GM12878 (cell line): ENCODE data around the gene BZW2.

ENCODE experiments used
- CREB1 ChIP-seq: IDR thresholded peaks from 2 replicates; pipeline ENCODE4 v1.6.1; 2012; ENCODE audit warnings: low read depth, mild to moderate bottlenecking, inconsistent platforms
- CTCF ChIP-seq, 3 experiments: IDR thresholded peaks in 2 of 3; conservative IDR thresholded peaks in 1 of 3; 2 replicates each; pipeline ENCODE4 v1.5.1; 2011; ENCODE audit warnings: low read depth in 3 of 3, low read length in 3 of 3, mild to moderate bottlenecking in 3 of 3, control low read depth in 2 of 3, moderate library complexity in 2 of 3, inconsistent platforms in 1 of 3, mixed read lengths in 1 of 3; ENCODE audit not compliant: control insufficient read depth in 2 of 3, insufficient read depth in 1 of 3; ENCODE audit errors: extremely low read depth in 1 of 3
- GABPA ChIP-seq: IDR thresholded peaks from 2 replicates; pipeline ENCODE4 v1.6.1; 2014; ENCODE audit warnings: antibody characterized with exemption, low read depth, mild to moderate bottlenecking, inconsistent platforms
- MTA3 ChIP-seq: IDR thresholded peaks from 2 replicates; pipeline ENCODE4 v1.6.1; 2012; ENCODE audit warnings: low read length, inconsistent platforms, borderline replicate concordance
- MXI1 ChIP-seq: fragments of 150-350 bp; IDR thresholded peaks from 2 replicates; pipeline ENCODE4 v1.6.1; 2011; ENCODE audit warnings: low read depth, mild to moderate bottlenecking, inconsistent platforms, low read length, improper control_type of control experiment
- POLR2AphosphoS5 ChIP-seq: IDR thresholded peaks from 2 replicates; pipeline ENCODE4 v1.6.1; 2011; ENCODE audit warnings: mild to moderate bottlenecking, low read length, inconsistent platforms
- RCOR1 ChIP-seq: conservative IDR thresholded peaks from 2 replicates; pipeline ENCODE4 v1.6.1; 2012; ENCODE audit warnings: low read depth, low read length, improper control_type of control experiment
- SMC3 ChIP-seq: IDR thresholded peaks from 2 replicates; pipeline ENCODE4 v1.6.1; 2011; ENCODE audit warnings: low read length, improper control_type of control experiment, borderline replicate concordance
- TCF12 ChIP-seq: IDR thresholded peaks from 2 replicates; pipeline ENCODE4 v1.6.1; 2011; ENCODE audit warnings: low read depth, mild to moderate bottlenecking, low read length
- TF ChIP-seq, protein P1 (sequence below): IDR thresholded peaks from 2 replicates; pipeline ENCODE4 v1.6.1; 2011; ENCODE audit warnings: borderline replicate concordance, low read depth, mild to moderate bottlenecking, moderate library complexity, mixed read lengths, low read length; ENCODE audit not compliant: insufficient read depth; ENCODE audit errors: extremely low read length

DNA sequence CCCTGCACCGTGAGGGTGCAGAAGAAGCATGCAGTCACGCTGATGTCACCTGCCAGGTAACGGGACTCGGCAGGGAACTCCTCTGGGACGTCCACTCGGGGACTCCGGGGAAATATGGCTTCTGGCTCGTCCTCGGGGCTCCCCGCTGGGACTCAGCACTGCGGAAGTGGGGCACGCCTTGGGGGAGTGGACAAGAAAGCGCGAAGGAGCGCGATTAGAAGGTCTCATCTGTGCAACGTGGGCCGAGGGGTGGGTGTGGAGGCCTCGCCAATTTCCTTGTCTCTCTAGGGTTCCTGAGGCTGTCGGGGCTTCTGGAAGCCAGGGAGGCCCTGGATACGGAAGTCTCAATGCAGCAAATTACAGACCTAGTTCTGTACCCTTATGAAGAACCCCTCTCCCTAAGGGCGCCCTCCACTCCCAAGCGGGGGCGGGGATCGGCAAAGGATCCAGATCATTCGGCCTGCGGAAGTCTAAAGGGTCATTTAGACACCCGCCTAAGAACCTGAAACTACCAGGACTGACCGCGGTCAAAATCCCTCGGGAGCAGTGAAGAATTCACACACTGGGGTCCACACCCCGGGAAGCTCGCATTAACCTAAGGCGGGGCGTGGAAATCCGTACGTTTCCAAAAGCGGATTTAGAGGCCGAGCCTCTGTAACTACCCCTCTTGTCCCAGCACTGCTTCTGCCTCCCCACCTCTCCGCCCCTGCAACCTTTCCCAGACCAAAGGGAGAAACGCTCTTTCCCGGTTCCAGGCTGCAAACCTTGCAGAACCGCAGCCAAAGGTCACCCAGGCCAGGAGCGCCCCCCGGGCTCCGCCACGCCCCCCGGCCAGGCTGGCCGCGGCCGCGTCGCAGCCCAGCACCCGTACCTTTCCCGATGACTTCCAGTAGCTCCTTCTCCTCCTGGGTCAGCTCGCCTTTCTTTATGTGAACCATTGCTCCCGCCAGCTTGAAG, 1.1 kb upstream of the BZW2 start:
- no peak for TF ChIP-seq CTCF (IDR thresholded peaks at IDR 0.05 in 2 of 3, conservative IDR thresholded peaks at IDR 0.05 in 1 of 3; ENCODE audit: control insufficient read depth in 2 of 3, extremely low read depth in 1 of 3, insufficient read depth in 1 of 3, low read depth in 3 of 3, low read length in 3 of 3)
- TF ChIP-seq CREB1, result no peak
- no peak for TF ChIP-seq MTA3
- TF ChIP-seq MXI1, result no peak
- no peak for TF ChIP-seq TCF12
- TF ChIP-seq, protein P1, sequence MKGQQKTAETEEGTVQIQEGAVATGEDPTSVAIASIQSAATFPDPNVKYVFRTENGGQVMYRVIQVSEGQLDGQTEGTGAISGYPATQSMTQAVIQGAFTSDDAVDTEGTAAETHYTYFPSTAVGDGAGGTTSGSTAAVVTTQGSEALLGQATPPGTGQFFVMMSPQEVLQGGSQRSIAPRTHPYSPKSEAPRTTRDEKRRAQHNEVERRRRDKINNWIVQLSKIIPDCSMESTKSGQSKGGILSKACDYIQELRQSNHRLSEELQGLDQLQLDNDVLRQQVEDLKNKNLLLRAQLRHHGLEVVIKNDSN, result no peak
- no peak for TF ChIP-seq RCOR1
- no peak for TF ChIP-seq POLR2AphosphoS5
- no peak for TF ChIP-seq GABPA
- TF ChIP-seq SMC3, result no peak
